Stimulated activated CD4-positive, alpha-beta T cell treated with anti-CD3 and anti-CD28 coated beads, Interleukin-12 subunit alpha, Interleukin-12 subunit beta, amount 100 ng/mL, for 24 hours (primary cell): ENCODE results near the gene CSNK2A1.
"Not testable (repeated sequence)": the region's sequence is repeated elsewhere in the genome, so short reads cannot be mapped to it uniquely, and the experiment has no call there.

Source experiments
- DNase-seq, 2 experiments: peaks; one replicate each; pipeline ENCODE4 v3.0.0-alpha.2; 2020; ENCODE audit warnings: low read depth in 2 of 2

CSNK2A1 gene

DNA sequence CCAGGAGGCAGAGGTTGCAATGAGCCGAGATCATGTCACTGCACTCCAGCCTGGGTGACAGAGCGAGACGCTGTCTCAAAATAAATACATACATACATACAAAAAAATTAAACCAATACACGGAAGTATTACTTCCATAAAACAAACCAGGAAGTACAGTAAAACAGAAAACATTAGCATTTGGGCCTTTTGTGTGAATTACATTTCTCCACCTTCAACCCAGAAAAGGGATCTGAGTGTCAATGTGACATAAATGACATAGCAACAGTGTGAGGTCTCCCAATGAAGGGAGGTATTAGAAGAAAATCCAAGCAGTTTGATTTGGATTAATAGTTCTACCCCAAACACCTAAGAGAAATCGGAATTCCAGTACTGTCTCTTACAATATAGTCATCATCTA is 10.1 kb downstream of the CSNK2A1 start:
- DNase-seq = no peak

- DNase-seq = no peak
Observed at GRCh38 chr20:532530-532929, 11.1 kb downstream of the CSNK2A1 start.

DNA sequence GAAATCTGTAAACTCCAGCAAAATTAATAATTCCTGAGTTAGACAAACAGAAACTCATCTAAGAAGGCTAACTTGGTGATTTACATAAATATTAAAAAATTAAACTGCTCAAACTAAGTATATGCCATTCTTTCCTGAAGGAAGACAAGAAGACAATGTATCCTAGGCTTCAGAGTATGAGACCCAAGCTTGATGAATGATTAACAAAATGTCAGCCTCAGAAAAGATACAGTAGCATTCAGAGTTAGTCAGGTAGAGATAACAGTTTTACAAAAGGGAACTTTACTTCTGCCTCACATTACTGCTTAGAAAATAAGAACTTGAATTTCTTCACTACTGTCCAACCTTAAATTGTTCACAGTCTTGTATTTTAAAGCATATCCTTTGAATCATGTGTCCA is 12.0 kb downstream of the CSNK2A1 start:
- no peak for DNase-seq

DNA sequence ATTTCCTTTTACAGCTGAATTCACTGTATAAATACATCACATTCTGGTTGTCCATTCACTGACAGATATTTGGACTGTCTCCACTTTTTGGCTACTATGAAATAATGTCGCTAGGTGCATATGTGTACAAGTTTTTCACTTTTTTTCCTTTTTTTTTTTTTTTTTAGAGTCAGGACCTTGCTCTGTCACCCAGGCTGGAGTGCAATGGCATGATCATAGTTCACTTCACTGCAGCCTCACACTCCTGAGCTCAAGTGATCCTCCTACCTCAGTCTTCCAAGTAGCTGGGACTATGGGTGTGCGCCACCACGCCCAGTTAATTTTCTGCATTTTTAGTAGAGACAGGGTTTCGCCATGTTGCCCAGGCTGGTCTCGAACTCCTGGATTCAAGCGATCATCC is 13.3 kb downstream of the CSNK2A1 start:
- no peak for DNase-seq

GRCh38 chr20:528923-529604 is 14.5 kb downstream of the CSNK2A1 start:
- DNase-seq = no peak

GRCh38 chr20:527571-527886 is 16.1 kb downstream of the CSNK2A1 start:
- DNase-seq = no peak

GRCh38 chr20:521860-522259 is 21.7 kb downstream of the CSNK2A1 start:
- no peak for DNase-seq

DNA sequence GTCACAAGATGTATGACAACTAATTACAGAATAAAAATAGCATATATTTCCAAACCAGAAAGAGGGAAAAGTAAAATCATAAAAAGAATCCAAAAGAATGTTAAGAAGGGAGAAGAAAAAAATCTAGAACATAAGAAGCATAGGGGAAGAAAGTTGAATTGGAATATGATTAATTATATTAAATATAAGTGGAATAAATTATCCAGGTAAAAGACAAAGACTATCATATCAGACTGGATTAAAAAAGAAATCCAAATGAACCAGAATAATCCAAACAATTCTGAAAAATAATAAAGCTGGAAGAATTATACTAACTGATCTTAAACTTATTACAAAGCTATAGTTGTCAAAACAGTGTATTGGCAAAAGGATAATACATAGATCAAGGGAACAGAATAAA is 23.6 kb downstream of the CSNK2A1 start:
- no peak for DNase-seq

DNA sequence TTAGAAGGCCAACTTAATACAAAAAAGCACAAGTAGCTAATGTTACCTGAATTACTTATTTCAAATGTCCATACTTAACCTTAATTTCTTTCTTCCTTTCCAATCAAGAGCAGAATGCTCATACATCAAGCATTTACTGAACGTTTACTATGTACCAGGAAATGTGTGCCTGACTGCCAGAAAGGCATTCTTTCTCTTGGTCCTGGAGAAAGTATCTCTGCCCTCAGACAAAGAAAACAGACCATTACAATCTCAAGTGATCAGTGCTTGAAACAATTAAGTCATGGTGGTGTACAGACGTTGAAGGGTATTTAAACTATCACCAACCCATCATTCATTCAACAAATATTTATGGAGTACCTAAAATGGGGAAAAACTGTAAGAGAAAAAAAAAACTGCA is 26.4 kb downstream of the CSNK2A1 start:
- no peak for DNase-seq

- no peak for DNase-seq
Observed at GRCh38 chr20:516799-517198, 26.8 kb downstream of the CSNK2A1 start.

DNA sequence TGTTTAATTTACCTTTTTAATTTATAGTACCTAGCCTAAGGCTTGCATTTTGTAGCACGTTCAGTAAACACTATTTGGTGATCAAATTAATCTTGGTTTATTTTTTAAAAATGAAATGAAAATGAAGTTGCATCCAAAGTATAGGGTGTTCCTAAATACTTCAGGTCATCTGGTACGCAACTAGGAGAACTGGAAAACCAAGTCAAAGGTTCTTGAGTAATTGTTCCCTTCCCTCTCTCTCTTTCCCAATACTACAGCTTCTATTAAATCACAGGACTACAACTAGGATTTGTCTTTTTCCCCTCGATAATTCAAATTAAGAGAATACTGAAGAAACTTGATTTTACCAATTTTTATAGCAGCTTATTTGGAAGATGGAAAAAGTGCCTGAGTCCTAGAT is 27.9 kb downstream of the CSNK2A1 start:
- DNase-seq = no peak

GRCh38 chr20:513429-513828 is 30.2 kb downstream of the CSNK2A1 start:
- DNase-seq = no peak

DNA sequence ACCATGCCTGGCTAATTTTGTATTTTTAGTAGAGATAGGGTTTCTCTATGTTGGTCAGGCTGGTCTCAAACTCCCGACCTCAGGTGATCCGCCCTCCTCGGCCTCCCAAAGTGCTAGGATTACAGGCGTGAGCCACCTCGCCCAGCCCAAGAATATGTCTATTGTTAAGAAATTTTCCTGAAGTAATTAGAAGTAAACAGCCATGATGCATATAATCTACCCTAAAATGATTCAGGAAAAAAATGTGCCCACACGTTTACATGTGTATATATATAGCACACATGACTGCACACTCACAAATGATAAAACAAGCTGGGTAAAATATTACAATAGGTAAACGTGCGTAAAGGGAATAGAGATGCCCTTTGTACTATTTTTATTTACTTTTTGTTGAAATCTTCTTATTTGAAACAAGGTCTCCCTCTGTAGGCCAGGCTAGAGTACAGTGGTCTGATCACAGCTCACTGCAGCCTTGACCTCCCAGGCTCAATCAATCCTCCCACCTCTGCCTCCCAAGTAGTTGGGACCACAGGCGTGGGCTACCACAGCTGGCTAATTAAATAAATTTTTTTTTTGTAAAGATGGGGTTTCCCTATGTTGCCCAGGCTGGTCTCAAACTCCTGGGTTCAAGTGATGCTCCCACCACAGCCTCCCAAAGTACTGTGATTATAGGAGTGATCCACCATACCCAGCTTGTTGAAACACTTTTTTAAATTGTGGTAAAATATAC is 33.1 kb downstream of the CSNK2A1 start:
- not testable (repeated sequence) for DNase-seq

DNA sequence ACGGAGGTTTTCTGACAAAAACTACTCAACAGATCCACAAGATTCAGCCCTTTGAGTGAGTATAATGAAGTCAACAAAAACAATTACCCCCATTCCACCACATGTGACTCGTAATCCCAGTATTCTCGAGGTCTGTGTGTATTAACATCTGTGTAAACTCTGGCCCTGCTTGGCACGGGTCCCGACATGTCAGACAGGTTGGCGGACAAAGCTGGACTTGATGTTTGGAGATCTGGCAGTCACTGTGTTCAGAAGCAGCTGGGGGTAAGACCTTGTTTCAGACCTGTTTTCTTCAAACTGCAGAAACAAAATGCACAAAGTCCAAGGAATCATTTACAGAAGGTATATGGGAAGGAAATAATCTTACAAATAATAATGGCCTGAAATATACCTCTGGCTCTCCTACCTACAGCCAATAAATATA is 35.2 kb downstream of the CSNK2A1 start:
- DNase-seq = not testable (repeated sequence)

DNA sequence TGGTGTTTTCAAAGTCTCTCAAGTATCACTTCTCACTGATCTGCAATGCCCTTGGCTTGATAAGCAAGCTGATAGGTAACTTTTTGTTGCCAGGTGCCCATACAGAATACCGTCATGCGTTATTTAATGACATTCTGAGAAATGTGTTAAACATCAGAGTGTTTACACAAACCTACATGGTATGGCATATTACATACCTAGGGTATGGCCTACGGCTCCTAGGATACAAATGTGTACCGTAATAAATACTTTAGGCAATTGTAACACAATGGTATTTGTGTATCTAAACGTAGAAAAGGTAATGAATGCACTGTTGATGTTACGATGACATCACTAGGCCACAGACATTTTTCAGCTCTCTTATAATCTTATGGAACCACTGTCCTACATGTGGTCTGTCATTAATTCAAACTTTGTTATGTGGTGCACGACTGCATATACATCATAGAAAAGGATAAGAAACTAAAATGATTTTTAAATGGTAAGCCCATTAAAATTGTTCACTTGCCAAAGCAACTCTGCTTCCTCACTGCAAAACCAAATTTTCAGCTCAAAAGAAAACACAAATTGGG is 35.7 kb downstream of the CSNK2A1 start:
- DNase-seq = no peak

- no peak for DNase-seq
Observed at GRCh38 chr20:507006-507758, 36.4 kb downstream of the CSNK2A1 start.

DNA sequence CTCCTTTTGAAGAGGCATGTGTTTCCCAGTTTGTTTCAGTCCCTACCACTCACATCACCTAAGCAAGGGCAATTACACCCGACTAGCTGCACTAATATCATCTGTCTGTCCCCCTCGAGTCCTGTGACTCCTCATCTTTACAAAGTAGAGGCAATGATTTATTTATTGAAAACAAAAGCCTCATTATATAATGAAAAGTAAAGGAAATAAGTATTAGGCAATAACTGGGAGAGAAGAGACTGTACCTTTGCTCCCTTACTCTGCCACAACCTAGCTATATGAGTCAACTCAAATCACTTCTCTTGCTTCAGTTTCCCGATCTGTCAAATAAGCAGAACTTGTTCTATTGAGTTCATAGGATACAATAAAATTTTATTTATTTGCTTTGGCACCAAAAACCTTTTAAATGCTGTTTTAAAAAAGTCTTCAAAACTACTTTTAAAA is 38.9 kb downstream of the CSNK2A1 start:
- no peak for DNase-seq

- DNase-seq = no peak
Observed at GRCh38 chr20:503048-503737, 40.4 kb downstream of the CSNK2A1 start.

DNA sequence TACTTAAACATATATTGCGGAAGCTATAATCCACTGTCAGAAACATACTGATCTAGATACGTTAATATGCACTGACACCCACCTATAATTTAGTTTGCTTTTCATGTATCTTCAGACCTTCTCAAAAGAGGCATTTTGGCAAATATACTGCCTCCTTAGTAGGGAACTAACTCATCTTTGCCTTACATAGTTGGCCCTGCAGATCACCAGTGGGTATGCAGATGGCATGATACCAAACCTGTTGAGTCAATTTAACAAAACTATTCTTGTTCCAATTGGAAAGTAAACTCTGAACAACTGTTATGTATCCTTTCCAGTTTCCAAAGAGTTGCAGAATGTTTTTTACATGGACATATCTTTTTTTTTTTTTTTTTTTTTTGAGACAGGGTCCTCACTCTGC is 45.6 kb downstream of the CSNK2A1 start:
- DNase-seq = no peak

GRCh38 chr20:496126-496696 is 47.4 kb downstream of the CSNK2A1 start:
- no peak for DNase-seq

- DNase-seq = no peak
Observed at GRCh38 chr20:492159-492558, 51.4 kb downstream of the CSNK2A1 start.

GRCh38 chr20:487655-488054 is 55.9 kb downstream of the CSNK2A1 start:
- no peak for DNase-seq
